ENCODE data around the gene VKORC1.
"Not testable (repeated sequence)": the region's sequence is repeated elsewhere in the genome, so short reads cannot be mapped to it uniquely, and the experiment has no call there.

VKORC1 gene

GRCh38 chr16:31094424-31095120 lies at the start of gene VKORC1:
VKORC1 (minus strand) TSS chr16:31094797; CDS start chr16:31094729, 68 bp downstream.
- peak; percentile 96 for DNase-seq (ENCODE audit: low read depth)

- DNase-seq (ENCODE audit: low read depth), result no peak
These were observed 49.1 kb upstream of the VKORC1 start for GRCh38 chr16:31143694-31144148.

GRCh38 chr16:31143011-31143693 lies 48.6 kb upstream of the VKORC1 start:
- no peak for DNase-seq (ENCODE audit: low read depth)

GRCh38 chr16:31142109-31143010 lies 47.8 kb upstream of the VKORC1 start:
- peak; percentile 98 for DNase-seq (ENCODE audit: low read depth)

- no peak for DNase-seq (ENCODE audit: low read depth)
These were observed 47.0 kb upstream of the VKORC1 start for GRCh38 chr16:31141489-31142108.

GRCh38 chr16:31141071-31141469 lies 46.5 kb upstream of the VKORC1 start:
- DNase-seq (ENCODE audit: low read depth), result not testable (repeated sequence)

GRCh38 chr16:31138621-31139578 lies 44.3 kb upstream of the VKORC1 start:
- peak; percentile 9 for DNase-seq (ENCODE audit: low read depth)

- DNase-seq (ENCODE audit: low read depth), result not testable (repeated sequence)
These were observed 42.4 kb upstream of the VKORC1 start for GRCh38 chr16:31136822-31137499.

GRCh38 chr16:31136287-31136662 lies 41.7 kb upstream of the VKORC1 start:
- no peak for DNase-seq (ENCODE audit: low read depth)

GRCh38 chr16:31135535-31136286 lies 41.1 kb upstream of the VKORC1 start, which contains the start of gene PRSS8:
PRSS8 (minus strand) TSS chr16:31135727; CDS start chr16:31135498, 229 bp downstream.
- no peak for DNase-seq (ENCODE audit: low read depth)

- DNase-seq (ENCODE audit: low read depth), result no peak
These were observed 40.3 kb upstream of the VKORC1 start for GRCh38 chr16:31134625-31135534.

GRCh38 chr16:31134091-31134571 lies 39.5 kb upstream of the VKORC1 start:
- no peak for DNase-seq (ENCODE audit: low read depth)

- no peak for DNase-seq (ENCODE audit: low read depth)
These were observed 38.5 kb upstream of the VKORC1 start for GRCh38 chr16:31133046-31133501.

GRCh38 chr16:31132303-31132979 lies 37.8 kb upstream of the VKORC1 start:
- no peak for DNase-seq (ENCODE audit: low read depth)

GRCh38 chr16:31131841-31132271 lies 37.3 kb upstream of the VKORC1 start:
- no peak for DNase-seq (ENCODE audit: low read depth)

- DNase-seq (ENCODE audit: low read depth), result no peak
These were observed 36.8 kb upstream of the VKORC1 start for GRCh38 chr16:31131416-31131815.

GRCh38 chr16:31130899-31131298 lies 36.3 kb upstream of the VKORC1 start:
- no peak for DNase-seq (ENCODE audit: low read depth)
